GM18909 (cell line): Measurements from ENCODE around the gene SEMA4B.

Experiments used
- ATAC-seq: cut with Tn5 transposase; IDR thresholded peaks from one replicate; pipeline ENCODE4 v1.9.1; 2021; ENCODE audit warnings: mild to moderate bottlenecking; ENCODE audit not compliant: unreplicated experiment, poor library complexity

Gene SEMA4B

GRCh38 chr15:90203473-90203872 lies 2.3 kb downstream of the SEMA4B start:
- no peak for ATAC-seq

- no peak for ATAC-seq
These were observed 2.8 kb downstream of the SEMA4B start for GRCh38 chr15:90203922-90204321.

GRCh38 chr15:90205050-90205848 lies 4.1 kb downstream of the SEMA4B start:
- no peak for ATAC-seq

GRCh38 chr15:90205886-90206285 lies 4.8 kb downstream of the SEMA4B start:
- no peak for ATAC-seq

GRCh38 chr15:90207252-90207651 lies 6.1 kb downstream of the SEMA4B start:
- ATAC-seq = no peak

GRCh38 chr15:90208356-90208755 lies 7.2 kb downstream of the SEMA4B start:
- no peak for ATAC-seq

- no peak for ATAC-seq
These were observed 8.5 kb downstream of the SEMA4B start for GRCh38 chr15:90209591-90209990.

GRCh38 chr15:90210593-90210992 lies 9.5 kb downstream of the SEMA4B start:
- no peak for ATAC-seq

GRCh38 chr15:90211009-90211408 lies 9.9 kb downstream of the SEMA4B start:
- ATAC-seq = no peak

- ATAC-seq = no peak
These were observed 10.5 kb downstream of the SEMA4B start for GRCh38 chr15:90211440-90212143.

- ATAC-seq = no peak
These were observed 11.3 kb downstream of the SEMA4B start for GRCh38 chr15:90212221-90213098.

- ATAC-seq = no peak
These were observed 12.1 kb downstream of the SEMA4B start for GRCh38 chr15:90213122-90213817.

- ATAC-seq = no peak
These were observed 12.7 kb downstream of the SEMA4B start for GRCh38 chr15:90213818-90214204.

- no peak for ATAC-seq
These were observed 13.5 kb downstream of the SEMA4B start for GRCh38 chr15:90214553-90215196.

GRCh38 chr15:90217671-90218394 lies 16.7 kb downstream of the SEMA4B start:
- no peak for ATAC-seq

- ATAC-seq = no peak
These were observed 18.5 kb downstream of the SEMA4B start for GRCh38 chr15:90219421-90220141.

- ATAC-seq = no peak
These were observed 20.2 kb downstream of the SEMA4B start for GRCh38 chr15:90221246-90221900.

GRCh38 chr15:90222547-90222946 lies 21.4 kb downstream of the SEMA4B start:
- no peak for ATAC-seq
